Measurements from ENCODE around the gene COPS8. TPM values are rescaled to one million over a fixed set of nuclear protein-coding genes. Genes with fewer than 3 reads are reported as not detected.

The COPS8 gene
- 79.1 to 102 TPM (median 82.8 TPM) in 5 replicates for total RNA-seq (2022; extraction: Qiagen RNA extraction; ENCODE audit: low read depth)

GRCh38 chr2:237085248-237086221 is at the start of gene COPS8:
TSS of gene COPS8 (plus strand) at chr2:237085889. CDS start at chr2:237085965, 76 bp downstream.

Measured in A549 treated with CpdA at 1 μM for 4 hours (cell line).